AG08395 (cell line): ENCODE measurements around the gene CCDC184.

Experiments used
- DNase-seq: peaks from one replicate; pipeline ENCODE4 v3.0.0; 2012; ENCODE audit warnings: mixed read lengths, low spot score

CCDC184 gene

DNA sequence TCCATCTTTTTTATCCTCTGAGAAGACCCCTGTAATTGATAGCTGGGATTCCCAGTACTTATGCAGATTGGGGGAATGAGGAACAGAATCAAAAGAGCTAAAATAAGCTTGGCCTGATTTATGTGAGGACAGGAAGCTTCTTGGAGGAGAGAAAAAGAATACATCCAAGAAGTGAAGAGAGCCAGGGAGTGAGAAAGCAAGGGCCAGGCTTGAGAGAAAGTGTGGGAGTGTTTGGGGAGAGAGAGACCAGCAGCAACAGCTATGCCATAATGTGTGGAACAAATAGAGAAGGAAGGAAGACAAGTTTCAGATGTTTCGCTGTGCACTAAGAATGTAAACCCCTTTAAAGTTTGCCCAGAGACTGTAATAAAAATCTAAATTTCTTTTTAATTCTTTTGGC lies 4.0 kb upstream of the CCDC184 start:
- no peak for DNase-seq

- DNase-seq: no peak
These were observed 3.0 kb upstream of the CCDC184 start for GRCh38 chr12:48180424-48180823.

- DNase-seq: no peak
These were observed 2.5 kb upstream of the CCDC184 start for GRCh38 chr12:48180857-48181495.

DNA sequence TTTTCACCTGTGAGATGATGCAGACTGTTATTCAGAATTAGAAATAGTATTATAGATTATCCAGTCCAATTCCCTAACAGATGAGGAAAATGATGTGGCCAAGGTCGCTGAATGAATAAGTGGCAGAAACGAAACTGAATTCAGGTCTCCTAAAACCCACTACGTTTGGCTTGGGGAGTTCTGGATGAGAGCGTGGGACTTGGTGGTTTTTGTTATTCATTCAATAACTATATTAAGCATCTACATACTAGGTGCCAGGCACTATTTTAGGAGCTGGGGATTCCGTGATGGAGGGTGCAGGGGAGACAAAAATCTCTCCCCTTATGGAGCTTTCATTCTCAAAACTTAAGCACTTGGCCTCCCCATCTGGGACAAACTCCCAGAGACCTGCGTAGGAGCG lies 813 bp upstream of the CCDC184 start:
- no peak for DNase-seq

DNA sequence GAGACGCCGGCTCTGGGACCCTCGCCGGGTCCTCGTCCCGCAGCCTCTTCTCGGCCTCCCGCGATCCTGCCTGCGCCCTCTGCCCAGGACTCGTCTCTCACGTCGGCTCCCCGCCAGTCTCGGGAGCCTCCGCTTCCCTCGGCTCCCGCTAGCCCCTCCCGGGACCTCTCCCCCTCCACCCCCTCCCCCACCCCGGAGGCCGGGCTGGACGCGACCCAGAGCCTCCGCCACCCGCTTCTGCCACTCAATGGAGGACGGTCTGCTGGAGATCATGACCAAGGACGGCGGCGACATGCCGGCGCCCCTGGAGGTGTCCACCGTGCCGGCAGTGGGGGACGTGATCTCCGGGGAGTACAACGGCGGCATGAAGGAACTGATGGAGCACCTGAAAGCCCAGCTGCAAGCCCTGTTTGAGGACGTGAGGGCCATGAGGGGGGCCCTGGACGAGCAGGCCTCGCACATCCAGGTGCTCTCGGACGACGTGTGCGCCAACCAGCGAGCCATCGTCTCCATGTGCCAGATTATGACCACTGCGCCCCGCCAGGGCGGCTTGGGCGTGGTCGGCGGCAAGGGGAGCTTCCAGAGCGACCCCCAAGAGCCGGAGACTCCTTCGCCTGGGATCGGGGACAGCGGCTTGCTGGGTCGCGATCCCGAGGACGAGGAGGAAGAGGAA lies 568 bp downstream of the CCDC184 start:
- no peak for DNase-seq

DNA sequence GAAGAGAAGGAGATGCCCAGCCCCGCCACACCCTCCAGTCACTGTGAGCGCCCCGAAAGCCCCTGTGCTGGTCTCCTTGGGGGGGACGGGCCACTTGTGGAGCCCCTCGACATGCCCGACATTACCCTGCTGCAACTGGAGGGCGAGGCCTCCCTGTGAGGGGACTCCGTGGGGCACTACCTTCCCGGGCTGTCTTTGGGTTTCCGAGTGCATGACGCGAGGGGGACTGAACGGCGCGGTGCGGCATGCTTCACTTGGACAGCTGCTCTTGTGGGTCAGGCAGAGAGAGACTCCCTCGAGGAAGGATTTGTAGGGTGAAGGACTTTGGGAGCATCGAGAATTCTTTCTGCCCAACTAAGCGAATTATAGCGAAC lies 1.1 kb downstream of the CCDC184 start:
- no peak for DNase-seq

DNA sequence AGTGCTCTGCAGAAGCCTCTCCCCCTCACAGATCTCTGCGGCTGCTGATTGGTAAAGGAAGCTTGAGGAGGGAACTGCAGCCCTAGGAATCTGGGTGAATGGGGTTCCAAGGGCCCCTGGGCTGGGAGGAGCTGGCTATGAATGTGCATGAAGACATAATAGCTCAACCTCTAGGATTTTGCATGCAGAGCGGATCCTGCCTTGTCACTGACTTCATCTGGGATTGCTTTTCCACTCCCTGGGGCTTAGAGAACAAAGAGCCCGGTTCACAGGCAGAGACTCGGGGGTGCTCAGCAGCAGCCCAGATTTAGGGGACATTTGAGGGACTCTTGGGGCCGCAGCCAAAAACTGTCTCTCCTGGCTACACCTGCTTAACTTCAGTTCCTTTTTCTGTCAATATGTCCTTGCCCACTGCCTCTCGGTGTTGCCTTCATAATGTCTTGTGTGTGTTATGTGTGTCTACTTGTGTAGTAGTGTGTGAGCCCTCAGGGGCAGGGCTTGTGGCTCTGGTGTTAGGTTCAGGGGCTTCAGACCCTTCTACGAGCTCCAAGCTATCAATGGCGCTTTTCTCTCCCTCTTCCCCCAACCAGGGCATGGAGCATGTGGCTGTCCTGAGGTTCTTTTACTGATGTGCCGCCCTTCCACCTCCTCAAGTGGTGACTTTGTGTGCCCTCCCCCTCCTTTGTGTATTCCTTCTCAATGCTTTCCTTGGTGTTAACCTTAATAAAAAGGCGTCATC lies 1.9 kb downstream of the CCDC184 start:
- no peak for DNase-seq

GRCh38 chr12:48187916-48188695 lies 4.7 kb downstream of the CCDC184 start:
- no peak for DNase-seq

DNA sequence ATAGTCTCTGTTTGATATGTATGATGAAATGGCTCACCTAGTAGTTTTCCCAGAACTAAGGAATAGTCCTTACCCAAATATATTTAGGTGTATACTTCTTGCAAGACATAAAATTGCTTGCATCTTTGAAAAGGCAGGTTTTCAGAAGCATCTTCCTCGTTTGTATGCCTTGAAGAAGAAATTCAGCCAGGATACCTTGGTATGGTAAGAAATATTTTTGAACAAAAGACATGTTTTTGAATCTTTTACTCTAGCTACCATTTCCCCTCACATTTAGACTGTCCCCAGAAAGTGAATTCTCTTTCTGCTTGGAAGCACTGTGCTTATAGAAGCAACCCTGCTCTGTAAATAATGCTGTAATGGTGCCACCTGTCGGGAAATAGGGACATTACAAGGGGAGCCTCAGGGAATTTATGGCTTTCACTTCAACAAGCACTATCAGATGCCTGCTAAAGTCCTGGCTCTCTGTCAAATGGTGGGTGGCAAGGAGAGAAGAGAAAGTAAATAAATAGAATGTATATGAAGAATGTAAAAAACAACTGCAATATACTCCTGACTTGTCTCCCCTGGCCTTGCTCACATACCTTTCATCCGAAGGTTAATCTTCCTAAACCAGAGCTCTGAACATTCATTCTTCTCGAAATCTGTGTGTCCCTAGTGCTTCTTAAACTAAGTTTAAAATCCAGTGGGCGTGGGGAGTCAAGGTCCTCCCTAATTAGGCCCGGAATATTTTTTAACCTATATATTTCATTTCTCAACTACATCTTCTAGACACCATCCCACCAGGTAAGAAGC lies 6.1 kb downstream of the CCDC184 start:
- DNase-seq: peak; percentile 76

GRCh38 chr12:48191096-48191495 lies 7.7 kb downstream of the CCDC184 start:
- DNase-seq: no peak

DNA sequence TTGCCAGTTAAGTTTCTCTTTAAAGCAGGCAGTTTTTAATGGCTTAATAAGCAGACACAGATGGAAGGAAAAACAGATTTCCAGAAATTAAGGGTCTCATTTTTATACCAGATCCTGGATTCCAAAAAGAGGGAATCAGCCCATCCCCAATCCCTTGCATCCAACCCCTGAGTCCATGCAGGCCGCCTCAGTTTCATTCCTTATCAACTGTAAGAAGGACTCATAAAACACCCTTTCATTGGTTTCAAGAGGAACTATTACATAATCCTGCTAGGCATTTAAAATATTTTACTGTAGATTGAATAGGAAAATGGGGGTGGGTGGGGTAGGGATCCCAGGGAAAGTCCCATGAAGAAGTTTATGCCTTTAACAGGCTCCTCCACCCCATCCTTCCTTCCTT lies 9.4 kb downstream of the CCDC184 start:
- DNase-seq: no peak

GRCh38 chr12:48193623-48194022 lies 10.2 kb downstream of the CCDC184 start:
- DNase-seq: no peak

DNA sequence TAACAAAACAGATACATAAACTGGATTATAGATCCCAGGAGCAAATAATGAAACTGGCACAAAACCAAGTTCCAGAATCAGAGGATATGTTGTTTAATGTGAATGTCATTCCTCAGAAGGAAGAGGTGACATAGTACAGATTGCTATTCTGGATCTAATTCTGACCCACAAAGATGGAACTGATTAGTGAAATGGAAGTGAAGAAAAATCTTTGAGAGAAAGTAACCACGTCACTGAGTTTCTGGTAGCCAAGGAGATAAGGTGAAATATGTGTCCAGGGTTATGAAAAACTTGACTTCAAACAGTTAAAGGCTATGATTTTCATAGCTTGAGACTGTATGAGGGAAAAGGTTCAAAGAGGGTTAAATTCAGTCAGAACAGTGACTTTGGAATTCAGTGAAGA lies 11.4 kb downstream of the CCDC184 start:
- no peak for DNase-seq

DNA sequence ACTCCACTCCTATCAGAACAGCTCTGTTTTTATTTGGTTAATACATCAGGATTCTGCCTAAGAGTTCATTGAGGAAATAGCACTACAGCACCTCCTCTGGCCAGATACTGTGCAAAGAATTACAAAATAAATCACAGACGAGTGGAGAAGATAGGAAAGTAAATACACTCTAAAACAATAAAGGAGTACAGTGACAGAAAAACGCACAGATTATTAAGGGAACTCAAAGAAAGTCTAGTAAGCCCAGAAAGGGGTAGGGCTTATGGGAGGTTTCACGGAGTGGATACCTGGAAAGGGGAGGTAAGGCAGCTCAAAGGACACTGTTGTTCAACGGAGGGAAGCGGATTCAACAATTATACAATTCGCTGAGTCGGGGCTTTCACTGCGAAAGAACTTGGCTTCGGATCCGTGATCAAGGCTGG lies 14.1 kb downstream of the CCDC184 start:
- DNase-seq: peak; percentile 32

GRCh38 chr12:48197971-48198671 lies 14.7 kb downstream of the CCDC184 start:
- DNase-seq: peak; percentile 97

GRCh38 chr12:48198672-48198971 lies 15.2 kb downstream of the CCDC184 start:
- DNase-seq: peak; percentile 20

GRCh38 chr12:48198985-48199384 lies 15.5 kb downstream of the CCDC184 start:
- DNase-seq: no peak

GRCh38 chr12:48199774-48200221 lies 16.4 kb downstream of the CCDC184 start:
- no peak for DNase-seq

DNA sequence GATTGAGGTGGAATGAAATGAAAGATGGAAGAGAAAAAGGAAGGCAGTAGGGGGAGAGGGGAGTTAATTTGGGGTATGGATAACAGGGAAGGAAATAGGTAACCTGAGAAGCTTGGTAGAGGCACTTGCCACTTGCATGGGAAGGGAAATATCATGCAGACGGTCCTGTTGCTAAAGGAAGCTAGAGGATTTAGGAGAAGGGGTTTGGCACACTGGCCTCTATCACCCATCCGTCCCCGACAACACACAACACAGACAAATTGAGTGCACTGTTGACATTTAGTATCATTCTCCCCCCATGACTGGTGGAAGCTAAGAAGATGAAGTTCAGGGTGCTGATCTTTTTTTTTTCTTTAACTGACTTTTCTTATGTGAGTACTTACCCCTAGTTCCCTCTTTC lies 17.6 kb downstream of the CCDC184 start:
- DNase-seq: no peak

GRCh38 chr12:48201516-48201915 lies 18.1 kb downstream of the CCDC184 start:
- DNase-seq: no peak

GRCh38 chr12:48202766-48203165 lies 19.3 kb downstream of the CCDC184 start:
- no peak for DNase-seq
